Right lobe of liver (tissue), 6 donors: Measurements from ENCODE around the gene TRAIP. TPM values are rescaled to one million over a fixed set of nuclear protein-coding genes. Genes with fewer than 3 reads are reported as not detected.

Experiments
- ATAC-seq, 4 donors: fragments of 200-7000 bp; cut with Tn5 transposase; one replicate each; pipeline ENCODE4 v1.9.1; 2020; ENCODE audit warnings: mild to moderate bottlenecking in 4 of 4, moderate library complexity in 4 of 4
- DNase-seq, 3 donors: peaks; one replicate each; pipeline ENCODE4 v3.0.0-alpha.2; 2020
- H3K27ac ChIP-seq, 3 donors: fragments of 200-600 bp; one replicate each; pipeline ENCODE4 v1.8.0; 2022
- H3K27me3 ChIP-seq, 2 donors: fragments of 200-600 bp; one replicate each; pipeline ENCODE4 v1.8.0; 2022
- H3K36me3 ChIP-seq, 4 donors: fragments of 200-600 bp; sonication (generic) in 1 of 4; one replicate each; pipeline versions ENCODE4 v1.5.1 to v1.8.0; 2017 to 2022; ENCODE audit warnings: control low read depth in 1 of 4
- H3K4me1 ChIP-seq, 4 donors: fragments of 200-600 bp; sonication (generic) in 1 of 4; one replicate each; pipeline versions ENCODE4 v1.5.1 to v1.8.0; 2017 to 2022; ENCODE audit warnings: control low read depth in 1 of 4
- H3K4me3 ChIP-seq, 3 donors: fragments of 200-600 bp; one replicate each; pipeline ENCODE4 v1.8.0; 2022
- H3K9me3 ChIP-seq, 4 donors: fragments of 200-600 bp; sonication (generic) in 1 of 4; one replicate each; pipeline versions ENCODE4 v1.5.1 to v1.8.0; 2017 to 2022; ENCODE audit warnings: control low read depth in 1 of 4
- CTCF ChIP-seq, 4 donors: fragments of 200-600 bp in 3 of 4; fragments of 450-650 bp in 1 of 4; IDR thresholded peaks; one replicate each; pipeline versions ENCODE4 v1.5.1 to v1.8.0; 2016 to 2022; ENCODE audit warnings: antibody characterized with exemption in 4 of 4, mild to moderate bottlenecking in 2 of 4
- POLR2A ChIP-seq: fragments of 450-650 bp; IDR thresholded peaks from one replicate; pipeline ENCODE4 v1.6.1; 2017; ENCODE audit warnings: antibody characterized with exemption, mild to moderate bottlenecking
- WGBS: methylation state at CpG from one replicate; pipeline ENCODE4 v1.1.6; 2018; ENCODE audit warnings: low coverage, low lambda C conversion rate; ENCODE audit not compliant: insufficient coverage; ENCODE audit errors: missing lambda C conversion rate; 5-methylcytosine and 5-hydroxymethylcytosine counted together
- intact Hi-C, 2 donors: fragments of 100-400 bp; cut with DNase I; formaldehyde crosslinking; loops; one replicate each; pipeline versions ENCODE4 v1.11.2 to v1.14.1; 2022
- total RNA-seq, 6 experiments: library from RNA; depleted of rRNA in 2 of 6; stranded (reverse); fragments of >200 nt in 2 of 6; fragmentation: NEBNext Ultra II Directional in 3 of 6; extraction: Animal tissue kit (Norgen Biotek cat#: 25700) in 3 of 6; gene quantifications; one replicate each; pipeline versions ENCODE4 v1.1.0 to v1.2.4, GENCODE V29; 2016 to 2023
- donor health status: DM: no; HTN: yes; CAD: no.
- donor health status: DM: no; HTN: no; CAD: no.
- donor health status: DM: no; HTN: no; CAD: no.
- donor health status: DM: no; HTN: yes; CAD: no.
- donor health status: DM: no; HTN: yes; CAD: no.

TRAIP gene
- total RNA-seq, 6 experiments from 2014 or later, result 0.55 to 3.1 (median 0.98) TPM

GRCh38 chr3:49804141-49805041 lies 52.0 kb downstream of the TRAIP start:
- Histone ChIP-seq H3K4me1 (peaks cover 0 to 12% (median 0%) of the 10 kb centered on the region in 4 donors), H3K36me3 (no peaks in the 10 kb centered on the region), H3K4me3 (peak overlapping the region in 2 of 3 donors; percentile 69 to 97), H3K27ac (peak overlapping the region in 2 of 3 donors; percentile 24 to 34), H3K27me3 (no peaks in the 10 kb centered on the region), H3K9me3 (no peaks in the 10 kb centered on the region)
- DNase-seq (peak in 1 of 3 donors; percentile 57), ATAC-seq (no peak)
- intact Hi-C loops, result loop anchor here (5.0 to 10.0 kb wide), 3 partner anchors 33 to 100 kb away; partner anchors contain the start of gene MST1R (in 1 of the 2)
- TF ChIP-seq POLR2A (no peak), CTCF (IDR thresholded peaks at IDR 0.05) (no peak)
- 53% methylated on average over 4 of the region's 26 CpGs for WGBS

- TF ChIP-seq CTCF (IDR thresholded peaks at IDR 0.05) (no peak), POLR2A (no peak)
- WGBS, result 8% methylated on average over 5 of the region's 41 CpGs
- peaks cover 0 to 8% (median 0%) of the 10 kb centered on the region in 4 donors for H3K4me1 ChIP-seq
- ATAC-seq (no peak), DNase-seq (peak in 1 of 3 donors; percentile 56)
- H3K27ac ChIP-seq, result peak overlapping the region; percentile 42 to 69 (median 63)
- intact Hi-C loops, result loop anchor here (5.0 to 10.0 kb wide), 3 partner anchors 34 to 101 kb away; partner anchors contain the start of gene MST1R (in 1 of the 2)
- peak overlapping the region; percentile 67 to 97 (median 69) for H3K4me3 ChIP-seq
- no peaks in the 10 kb centered on the region for H3K27me3 ChIP-seq
- no peaks in the 10 kb centered on the region for H3K36me3 ChIP-seq
- H3K9me3 ChIP-seq, result no peaks in the 10 kb centered on the region
Observed at GRCh38 chr3:49803465-49804140, 52.8 kb downstream of the TRAIP start.

GRCh38 chr3:49802719-49803464 lies 53.5 kb downstream of the TRAIP start, which contains the start of gene INKA1:
INKA1 (plus strand) TSS chr3:49803261; CDS start chr3:49803393, 132 bp downstream.
- H3K36me3 ChIP-seq, result no peaks in the 10 kb centered on the region
- peaks cover 0 to 6% (median 0%) of the 10 kb centered on the region in 4 donors for H3K4me1 ChIP-seq
- intact Hi-C loops, result loop anchor here (5.0 to 10.0 kb wide), 3 partner anchors 34 to 102 kb away; partner anchors contain the start of gene MST1R (in 1 of the 2)
- no peaks in the 10 kb centered on the region for H3K27me3 ChIP-seq
- peak; percentile 87 to 91 (median 89) for ATAC-seq
- peak within 1 kb of the TSS; percentile 42 to 69 (median 63) for H3K27ac ChIP-seq
- 0% methylated on average over 28 of the region's 71 CpGs for WGBS
- peak within 1 kb of the TSS; percentile 67 to 97 (median 69) for H3K4me3 ChIP-seq
- peak; percentile 92 to 93 (median 93) for DNase-seq
- TF ChIP-seq POLR2A, result peak; percentile 46
- TF ChIP-seq CTCF (IDR thresholded peaks at IDR 0.05), result peak; percentile 87 to 92 (median 90)
- H3K9me3 ChIP-seq, result no peaks in the 10 kb centered on the region

- H3K27ac ChIP-seq, result no peak overlapping the region
- no peak for TF ChIP-seq POLR2A
- TF ChIP-seq CTCF (IDR thresholded peaks at IDR 0.05), result no peak
- H3K4me1 ChIP-seq, result no peaks in the 10 kb centered on the region
- H3K4me3 ChIP-seq, result no peak overlapping the region
- ATAC-seq (no peak), DNase-seq (no peak)
- H3K9me3 ChIP-seq, result no peaks in the 10 kb centered on the region
- intact Hi-C loops, result loop anchor here (5.0 to 10.0 kb wide), 3 partner anchors 36 to 104 kb away; partner anchors contain the start of gene MST1R (in 1 of the 2)
- WGBS, result 65% methylated on average over 2 of the region's 2 CpGs
- H3K36me3 ChIP-seq, result no peaks in the 10 kb centered on the region
- no peaks in the 10 kb centered on the region for H3K27me3 ChIP-seq
Observed at GRCh38 chr3:49801160-49801559, 55.2 kb downstream of the TRAIP start.
